ENCODE data around the gene TCL1B. TPM values are rescaled to one million over a fixed set of nuclear protein-coding genes. Genes with fewer than 3 reads are reported as not detected.

Gene TCL1B
- total RNA-seq, 2 experiments from 2014 or later, result not detected

DNA sequence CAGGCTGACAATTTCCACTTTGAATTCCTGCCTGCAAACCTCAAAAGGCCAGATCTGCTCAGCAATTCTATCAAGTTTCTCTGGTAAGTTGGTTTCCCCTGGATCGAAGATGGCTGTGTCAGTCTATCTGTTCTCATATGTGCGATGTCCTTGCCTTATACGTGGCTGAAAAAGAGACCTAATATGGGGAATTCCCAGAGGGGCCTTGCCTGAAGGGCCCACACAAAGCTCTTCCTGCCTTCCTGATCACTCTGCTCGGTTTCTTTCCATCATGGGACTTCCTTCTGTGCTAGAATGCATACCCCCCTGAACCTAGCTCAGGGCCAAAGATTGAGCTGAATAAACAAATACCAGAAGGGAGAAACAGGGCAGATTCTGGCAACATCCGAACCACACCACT, 13.2 kb downstream of the TCL1B start:
- H3K27ac Mint-ChIP-seq, result no peak overlapping the region
- no peak for DNase-seq
- peaks cover 27% of the 10 kb centered on the region for H3K27me3 Mint-ChIP-seq
- POLR2A ChIA-PET, result no interaction called here
- no peaks in the 10 kb centered on the region for H3K36me3 Mint-ChIP-seq (ENCODE audit: low read depth)
- H3K4me3 Mint-ChIP-seq, result no peak overlapping the region
- no peaks in the 10 kb centered on the region for H3K4me1 Mint-ChIP-seq
- H3K9me3 Mint-ChIP-seq, result no peaks in the 10 kb centered on the region
- CTCF ChIA-PET, result no interaction called here

DNA sequence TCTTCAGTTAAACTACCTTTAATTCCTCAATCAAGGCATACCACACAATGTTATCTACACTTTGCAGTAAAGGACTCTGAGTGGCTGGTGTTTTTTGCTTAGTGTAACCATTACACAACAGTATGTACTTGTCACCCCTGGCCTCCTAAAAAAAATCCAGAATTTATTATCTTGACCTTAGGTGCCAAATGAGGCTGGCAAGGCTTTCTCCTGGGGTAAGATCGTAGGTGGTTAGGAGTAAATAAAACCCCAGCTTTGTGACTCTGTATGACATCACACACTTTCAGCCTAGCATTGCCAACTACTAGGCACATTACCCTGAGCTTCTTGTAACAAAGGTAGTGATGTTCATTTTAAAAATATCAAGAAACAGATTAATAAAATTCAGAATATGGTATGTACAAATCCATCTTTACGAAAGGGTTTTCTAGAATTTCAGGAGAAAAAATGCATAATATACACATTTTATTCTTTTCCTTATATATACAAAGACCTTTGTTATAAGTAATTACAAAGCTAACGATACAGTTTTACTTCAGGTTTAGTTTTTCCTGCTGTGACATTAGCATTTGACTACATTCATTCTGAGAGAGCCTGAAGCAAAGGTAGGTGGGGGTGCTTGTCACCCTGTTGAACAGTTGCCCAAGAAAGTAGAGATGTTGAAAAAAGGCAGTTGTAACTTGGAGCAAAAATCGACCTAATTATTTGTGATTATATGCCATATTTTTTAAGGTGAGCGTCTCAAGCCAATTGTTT, 14.2 kb downstream of the TCL1B start:
- no peak overlapping the region for H3K4me3 Mint-ChIP-seq
- DNase-seq, result no peak
- no peaks in the 10 kb centered on the region for H3K9me3 Mint-ChIP-seq
- no peak overlapping the region for H3K27ac Mint-ChIP-seq
- no peaks in the 10 kb centered on the region for H3K4me1 Mint-ChIP-seq
- no peaks in the 10 kb centered on the region for H3K36me3 Mint-ChIP-seq (ENCODE audit: low read depth)
- CTCF ChIA-PET, result interaction anchor here (1.1 kb wide), 1 partner anchor 74 kb away, joined by 4 read pairs; no protein-coding TSS in a partner anchor
- POLR2A ChIA-PET, result no interaction called here
- peaks cover 32% of the 10 kb centered on the region for H3K27me3 Mint-ChIP-seq

DNA sequence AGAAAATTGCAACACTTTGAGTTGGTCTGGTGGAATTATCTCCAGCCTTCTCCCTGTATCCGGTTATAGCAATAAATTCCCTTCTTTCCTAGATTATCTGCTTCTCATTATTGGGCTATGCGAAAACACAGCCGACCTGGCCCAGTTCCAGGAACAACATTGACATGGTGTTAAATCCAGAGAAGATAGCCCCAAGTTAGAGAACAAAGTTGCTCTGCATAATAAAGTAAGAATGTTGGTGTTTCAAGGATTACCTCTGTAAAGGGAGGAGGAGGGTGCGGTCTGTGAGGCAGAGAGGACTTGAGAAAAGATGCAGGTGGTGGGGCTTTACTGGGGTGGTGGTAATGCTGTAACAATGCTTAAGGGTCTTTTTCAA, 15.6 kb downstream of the TCL1B start:
- POLR2A ChIA-PET, result no interaction called here

DNA sequence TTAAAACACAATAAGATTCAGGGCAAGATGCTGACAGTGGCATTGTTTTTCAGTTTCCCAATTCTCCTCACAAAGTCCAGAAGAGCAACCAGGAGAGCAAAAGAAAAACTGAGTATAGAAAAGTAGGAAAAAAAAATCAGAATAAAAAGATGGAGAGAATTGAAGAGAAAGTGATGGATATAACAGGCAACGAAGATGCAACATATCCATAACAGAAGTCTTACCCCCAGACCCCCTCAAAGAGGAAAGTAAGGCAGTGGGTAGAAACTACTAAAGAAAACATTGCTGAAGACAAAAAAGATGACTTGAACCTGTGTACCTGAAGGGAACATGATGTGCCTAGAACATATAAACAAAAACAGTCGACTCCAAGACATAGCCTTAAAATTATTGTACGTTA, 17.1 kb downstream of the TCL1B start:
- no peaks in the 10 kb centered on the region for H3K4me1 Mint-ChIP-seq
- CTCF ChIA-PET, result interaction anchor here (0.6 kb wide), 1 partner anchor 690 kb away, joined by 3 read pairs; no protein-coding TSS in a partner anchor
- POLR2A ChIA-PET, result no interaction called here

More for the DNA sequence above, 15.6 kb downstream of the TCL1B start:
- no peak overlapping the region for H3K4me3 Mint-ChIP-seq
- H3K9me3 Mint-ChIP-seq, result no peaks in the 10 kb centered on the region
- peaks cover 33% of the 10 kb centered on the region for H3K27me3 Mint-ChIP-seq
- no peak overlapping the region for H3K27ac Mint-ChIP-seq
- no peak for DNase-seq
- CTCF ChIA-PET, result interaction anchor here (1.3 kb wide), 1 partner anchor 18 kb away, joined by 3 read pairs; no protein-coding TSS in a partner anchor
- H3K36me3 Mint-ChIP-seq (ENCODE audit: low read depth), result no peaks in the 10 kb centered on the region
- no peaks in the 10 kb centered on the region for H3K4me1 Mint-ChIP-seq

DNA sequence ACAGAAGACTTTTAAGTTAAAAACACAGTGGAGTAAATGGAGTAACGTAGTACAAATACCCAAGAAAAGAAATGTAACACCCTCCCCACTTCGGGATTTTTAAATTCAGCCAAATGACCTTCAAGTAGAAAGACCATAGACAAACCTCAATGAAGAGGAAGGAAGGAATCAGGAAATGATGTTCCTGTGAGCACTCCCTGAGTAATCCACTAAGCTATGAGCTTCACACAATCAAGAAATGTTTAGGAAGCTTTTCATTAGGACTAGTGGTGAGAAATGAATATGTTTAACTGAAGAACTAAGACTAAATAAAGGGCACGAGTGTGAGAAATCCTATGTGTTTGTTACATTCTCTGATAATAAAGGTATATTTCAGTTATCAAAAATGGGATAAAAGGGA, 17.6 kb downstream of the TCL1B start:
- H3K36me3 Mint-ChIP-seq (ENCODE audit: low read depth), result no peaks in the 10 kb centered on the region
- H3K4me3 Mint-ChIP-seq, result no peak overlapping the region
- CTCF ChIA-PET, result no interaction called here
- no peak overlapping the region for H3K27ac Mint-ChIP-seq
- H3K4me1 Mint-ChIP-seq, result no peaks in the 10 kb centered on the region
- DNase-seq, result no peak
- POLR2A ChIA-PET, result no interaction called here
- H3K9me3 Mint-ChIP-seq, result no peaks in the 10 kb centered on the region
- H3K27me3 Mint-ChIP-seq, result peaks cover 33% of the 10 kb centered on the region

More for the DNA sequence above, 17.1 kb downstream of the TCL1B start:
- H3K4me3 Mint-ChIP-seq, result no peak overlapping the region
- no peaks in the 10 kb centered on the region for H3K9me3 Mint-ChIP-seq
- no peak for DNase-seq
- H3K27me3 Mint-ChIP-seq, result peaks cover 33% of the 10 kb centered on the region
- no peak overlapping the region for H3K27ac Mint-ChIP-seq
- H3K36me3 Mint-ChIP-seq (ENCODE audit: low read depth), result no peaks in the 10 kb centered on the region

DNA sequence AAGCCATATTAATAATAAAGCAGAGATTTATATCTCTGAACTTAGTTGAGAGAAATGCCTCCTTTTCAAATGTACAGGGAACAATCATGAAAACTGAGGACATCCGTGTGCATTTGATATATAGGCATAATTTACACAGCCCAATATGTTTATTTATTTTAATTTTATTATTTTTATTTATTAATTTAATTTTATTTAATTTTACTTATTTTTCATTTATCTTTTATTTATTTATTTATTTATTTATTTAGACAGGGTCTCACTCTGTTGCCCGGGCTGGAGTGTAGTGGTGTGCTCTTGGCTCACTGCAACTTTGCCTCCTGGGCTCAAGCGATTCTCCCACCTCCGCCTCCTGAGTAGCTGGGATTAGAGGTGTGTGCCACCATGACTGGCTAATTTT, 19.3 kb downstream of the TCL1B start:
- Mint-ChIP-seq H3K36me3 (ENCODE audit: low read depth) (no peaks in the 10 kb centered on the region), H3K27ac (no peak overlapping the region), H3K9me3 (no peaks in the 10 kb centered on the region), H3K4me3 (no peak overlapping the region), H3K4me1 (no peaks in the 10 kb centered on the region), H3K27me3 (peaks cover 26% of the 10 kb centered on the region)
- ChIA-PET POLR2A (no interaction called here), CTCF (no interaction called here)
- no peak for DNase-seq

DNA sequence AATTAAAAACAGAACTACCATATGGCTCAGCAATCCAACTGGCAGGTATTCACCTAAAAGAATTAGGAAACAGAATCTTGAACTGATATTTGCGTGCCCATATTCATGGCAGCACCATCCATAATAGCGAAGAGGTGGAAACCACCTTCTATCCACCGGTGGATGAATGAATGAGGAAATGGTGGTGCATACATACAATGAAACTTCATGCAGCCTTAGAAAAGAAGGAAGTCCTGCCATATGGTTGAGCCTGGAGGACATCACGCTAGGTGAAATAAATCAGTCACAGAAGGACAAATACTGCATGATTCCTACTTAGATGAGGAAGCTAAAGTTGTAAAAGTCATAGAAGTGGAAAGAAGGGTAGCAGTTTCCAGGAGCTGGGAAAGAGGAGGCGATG, 21.1 kb downstream of the TCL1B start:
- Mint-ChIP-seq H3K9me3 (no peaks in the 10 kb centered on the region), H3K4me3 (no peak overlapping the region), H3K4me1 (no peaks in the 10 kb centered on the region), H3K27me3 (peaks cover 23% of the 10 kb centered on the region), H3K36me3 (ENCODE audit: low read depth) (no peaks in the 10 kb centered on the region), H3K27ac (no peak overlapping the region)
- no peak for DNase-seq
- CTCF ChIA-PET, result no interaction called here
- POLR2A ChIA-PET, result no interaction called here

DNA sequence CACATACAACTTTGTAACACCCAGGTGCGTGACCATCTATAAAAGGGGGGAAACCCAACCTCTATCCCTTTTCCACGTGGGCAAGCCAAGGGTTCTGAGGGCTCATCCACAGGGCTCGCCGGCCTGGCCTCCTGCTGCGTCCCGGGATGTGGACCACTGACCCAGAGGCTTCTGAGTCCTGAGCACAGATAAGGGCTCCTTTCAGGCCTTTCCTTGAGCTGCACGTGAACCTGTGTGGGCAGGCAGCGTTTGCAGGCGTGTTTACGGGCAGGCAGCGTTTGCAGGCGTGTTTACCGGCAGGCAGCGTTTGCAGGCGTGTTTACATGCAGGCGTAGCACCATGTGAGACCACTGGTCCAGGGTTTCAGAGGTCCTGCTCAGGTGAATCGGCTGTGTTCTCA, 23.9 kb downstream of the TCL1B start:
- Mint-ChIP-seq H3K27me3 (peaks cover 15% of the 10 kb centered on the region), H3K4me3 (no peak overlapping the region), H3K4me1 (no peaks in the 10 kb centered on the region), H3K36me3 (ENCODE audit: low read depth) (no peaks in the 10 kb centered on the region), H3K9me3 (no peaks in the 10 kb centered on the region), H3K27ac (no peak overlapping the region)
- ChIA-PET POLR2A (interaction anchor here (0.6 kb wide), 1 partner anchor 151 kb away, joined by 4 read pairs; no protein-coding TSS in a partner anchor), CTCF (no interaction called here)
- no peak for DNase-seq

DNA sequence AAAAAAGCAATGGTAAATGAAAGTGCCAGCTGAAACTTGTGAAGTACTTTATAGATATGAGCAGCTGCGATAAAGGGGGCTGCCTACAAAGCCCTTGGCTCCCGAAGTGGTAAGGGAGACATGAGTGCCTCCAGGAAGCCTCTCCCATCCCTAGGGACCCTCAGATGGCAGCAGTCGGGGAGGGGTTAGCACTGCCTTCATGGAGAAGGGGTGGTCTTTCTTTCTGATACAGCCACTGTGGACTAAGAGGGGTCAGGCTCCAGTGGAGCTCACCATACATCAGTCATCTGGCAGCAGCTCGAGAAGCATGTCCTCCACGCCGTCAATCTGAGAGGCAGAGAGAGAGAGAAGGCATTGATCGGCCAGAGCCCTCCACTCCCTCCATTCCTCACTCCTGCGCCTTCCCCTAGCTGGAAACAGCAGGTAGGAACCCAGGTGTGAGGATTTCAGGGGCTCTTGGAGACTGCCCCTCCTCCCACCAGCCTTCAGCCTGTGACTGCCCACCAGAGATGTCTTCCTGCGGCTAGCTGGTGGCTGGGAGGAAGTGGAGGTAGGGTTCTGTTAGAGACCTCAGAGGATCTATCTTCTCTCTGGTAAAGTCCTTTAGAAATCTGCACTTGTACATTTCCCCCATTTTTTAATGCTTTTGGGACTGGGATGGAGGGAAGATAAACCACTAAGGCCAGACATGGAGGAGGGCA, 25.4 kb downstream of the TCL1B start:
- Mint-ChIP-seq H3K27ac (no peak overlapping the region), H3K27me3 (peaks cover 12% of the 10 kb centered on the region), H3K4me1 (no peaks in the 10 kb centered on the region), H3K36me3 (ENCODE audit: low read depth) (no peaks in the 10 kb centered on the region), H3K4me3 (no peak overlapping the region), H3K9me3 (no peaks in the 10 kb centered on the region)
- ChIA-PET CTCF (no interaction called here), POLR2A (no interaction called here)
- no peak for DNase-seq

DNA sequence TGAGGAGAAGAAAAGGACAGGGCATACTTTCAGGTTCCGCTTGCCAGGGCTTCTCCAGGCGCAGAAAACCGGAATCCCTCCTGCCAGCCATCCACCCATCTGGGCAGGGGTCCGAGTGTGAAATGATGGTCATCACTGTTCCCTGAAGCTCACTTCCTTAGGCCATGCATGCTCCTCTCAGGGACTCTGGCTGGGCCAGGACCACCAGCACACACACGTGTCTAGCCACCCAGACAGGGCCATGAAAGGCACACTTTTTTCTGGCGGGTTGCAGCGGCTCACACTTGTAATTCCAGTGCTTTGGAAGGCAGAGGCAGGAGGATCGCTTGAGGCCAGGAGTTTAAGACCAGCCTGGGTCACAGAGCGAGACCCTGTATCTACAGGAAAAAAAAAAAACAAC, 26.2 kb downstream of the TCL1B start:
- Mint-ChIP-seq H3K27me3 (peaks cover 9% of the 10 kb centered on the region), H3K27ac (no peak overlapping the region), H3K4me3 (no peak overlapping the region), H3K9me3 (no peaks in the 10 kb centered on the region), H3K4me1 (no peaks in the 10 kb centered on the region), H3K36me3 (ENCODE audit: low read depth) (no peaks in the 10 kb centered on the region)
- no peak for DNase-seq
- ChIA-PET CTCF (no interaction called here), POLR2A (no interaction called here)

DNA sequence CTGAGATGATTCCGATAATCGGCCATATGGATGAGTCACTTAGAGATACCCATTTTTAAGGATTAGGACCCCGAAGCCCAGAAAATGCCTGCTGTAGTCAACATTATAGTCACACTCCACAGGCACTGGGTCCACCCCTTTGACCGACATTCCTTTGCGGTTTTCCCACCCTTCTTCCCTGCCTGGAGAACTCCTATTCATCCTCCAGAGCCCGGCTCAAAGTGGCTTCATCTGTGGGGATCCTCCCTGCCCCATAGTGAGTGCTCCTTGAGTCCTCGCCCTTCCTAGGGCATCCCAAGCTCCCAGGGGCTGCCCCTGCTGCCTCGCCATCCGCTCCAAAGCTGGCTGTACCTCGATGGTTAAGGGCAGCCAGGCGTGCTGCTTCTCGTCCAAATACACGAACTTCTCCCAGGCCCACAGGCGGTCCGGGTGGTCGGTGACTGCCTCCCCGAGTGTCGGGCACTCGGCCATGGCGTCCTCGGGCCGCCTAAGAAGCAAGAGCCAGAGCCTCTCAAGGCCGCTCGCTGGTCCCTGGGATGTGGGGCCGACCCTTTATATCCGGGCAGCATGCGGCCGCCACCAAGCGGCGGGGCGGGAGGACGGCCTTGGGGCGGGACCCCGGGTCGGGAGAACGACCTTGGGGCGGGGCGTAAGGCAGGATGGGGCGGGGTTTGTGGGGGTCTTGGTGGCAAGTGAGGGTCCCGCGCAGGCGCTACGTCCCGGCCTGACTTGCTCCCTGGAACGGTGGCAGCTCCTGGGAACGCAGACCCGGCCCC, 27.6 kb downstream of the TCL1B start, which contains the start of gene TCL1A:
Gene TCL1A (minus strand): TSS at position 530 of the 776 bp plus-strand sequence. CDS start 59 bp downstream, at position 471.
- ChIA-PET POLR2A (no interaction called here), CTCF (no interaction called here)
- Mint-ChIP-seq H3K4me3 (no peak within 1 kb of the TSS), H3K27me3 (peaks cover 12% of the 10 kb centered on the region), H3K9me3 (no peaks in the 10 kb centered on the region), H3K27ac (no peak within 1 kb of the TSS), H3K4me1 (no peaks in the 10 kb centered on the region), H3K36me3 (ENCODE audit: low read depth) (no peaks in the 10 kb centered on the region)
- DNase-seq, result no peak

DNA sequence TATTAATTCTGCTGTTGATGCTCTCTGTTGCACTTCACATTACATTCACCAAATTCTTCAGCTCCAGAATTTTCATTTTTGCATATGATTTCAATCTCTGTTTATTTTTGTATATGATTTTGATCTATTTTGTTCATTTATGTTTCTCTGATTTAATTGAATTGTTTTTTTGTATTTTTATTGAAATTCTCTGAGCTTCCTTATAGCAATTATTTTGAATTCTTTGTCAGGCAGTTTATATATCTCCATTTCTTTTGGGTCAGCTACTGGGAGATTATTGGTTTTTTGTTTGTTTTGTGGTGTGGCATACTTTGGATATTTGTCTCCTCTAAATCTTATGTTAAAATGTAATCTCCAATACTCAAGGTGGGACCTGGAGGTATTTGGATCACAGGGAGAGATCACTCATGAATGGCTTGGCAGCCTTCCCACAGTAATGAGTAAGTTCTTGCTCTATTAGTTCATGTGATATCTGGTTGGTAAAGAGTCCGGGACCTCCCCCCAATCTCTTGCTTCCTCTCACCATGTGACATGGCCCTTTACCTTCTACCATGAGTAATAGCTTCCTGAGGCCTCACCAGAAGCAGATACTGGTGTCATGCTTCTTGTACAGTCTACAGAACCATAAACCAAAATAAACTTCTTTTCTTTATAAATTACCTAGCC, 36.4 kb downstream of the TCL1B start:
- no peak for DNase-seq

More for the DNA sequence above, 36.4 kb downstream of the TCL1B start:
- Mint-ChIP-seq H3K4me3 (no peak overlapping the region), H3K27ac (no peak overlapping the region), H3K27me3 (peaks cover 25% of the 10 kb centered on the region), H3K4me1 (no peaks in the 10 kb centered on the region), H3K36me3 (ENCODE audit: low read depth) (no peaks in the 10 kb centered on the region), H3K9me3 (no peaks in the 10 kb centered on the region)
- POLR2A ChIA-PET, result no interaction called here
- CTCF ChIA-PET, result no interaction called here

All from activated CD4-positive, alpha-beta memory T cell treated with anti-CD3 and anti-CD28 coated beads, Interleukin-2, amount 10 ng/mL, durations not matched to agents 7 days and 5 days (primary cell).